Right lobe of liver (tissue), 6 donors: ENCODE results near the gene EML4. TPM values are rescaled to one million over a fixed set of nuclear protein-coding genes. Genes with fewer than 3 reads are reported as not detected.

Experiments
- ATAC-seq, 4 donors: fragments of 200-7000 bp; cut with Tn5 transposase; one replicate each; pipeline ENCODE4 v1.9.1; 2020; ENCODE audit warnings: mild to moderate bottlenecking in 4 of 4, moderate library complexity in 4 of 4
- DNase-seq, 3 donors: peaks; one replicate each; pipeline ENCODE4 v3.0.0-alpha.2; 2020
- H3K27ac ChIP-seq, 3 donors: fragments of 200-600 bp; one replicate each; pipeline ENCODE4 v1.8.0; 2022
- H3K27me3 ChIP-seq, 2 donors: fragments of 200-600 bp; one replicate each; pipeline ENCODE4 v1.8.0; 2022
- H3K36me3 ChIP-seq, 4 donors: fragments of 200-600 bp; sonication (generic) in 1 of 4; one replicate each; pipeline versions ENCODE4 v1.5.1 to v1.8.0; 2017 to 2022; ENCODE audit warnings: control low read depth in 1 of 4
- H3K4me1 ChIP-seq, 4 donors: fragments of 200-600 bp; sonication (generic) in 1 of 4; one replicate each; pipeline versions ENCODE4 v1.5.1 to v1.8.0; 2017 to 2022; ENCODE audit warnings: control low read depth in 1 of 4
- H3K4me3 ChIP-seq, 3 donors: fragments of 200-600 bp; one replicate each; pipeline ENCODE4 v1.8.0; 2022
- H3K9me3 ChIP-seq, 4 donors: fragments of 200-600 bp; sonication (generic) in 1 of 4; one replicate each; pipeline versions ENCODE4 v1.5.1 to v1.8.0; 2017 to 2022; ENCODE audit warnings: control low read depth in 1 of 4
- POLR2A ChIP-seq: fragments of 450-650 bp; IDR thresholded peaks from one replicate; pipeline ENCODE4 v1.6.1; 2017; ENCODE audit warnings: antibody characterized with exemption, mild to moderate bottlenecking
- WGBS: methylation state at CpG from one replicate; pipeline ENCODE4 v1.1.6; 2018; ENCODE audit warnings: low coverage, low lambda C conversion rate; ENCODE audit not compliant: insufficient coverage; ENCODE audit errors: missing lambda C conversion rate; 5-methylcytosine and 5-hydroxymethylcytosine counted together
- intact Hi-C, 2 donors: fragments of 100-400 bp; cut with DNase I; formaldehyde crosslinking; loops; one replicate each; pipeline versions ENCODE4 v1.11.2 to v1.14.1; 2022
- total RNA-seq, 6 experiments: library from RNA; depleted of rRNA in 2 of 6; stranded (reverse); fragments of >200 nt in 2 of 6; fragmentation: NEBNext Ultra II Directional in 3 of 6; extraction: Animal tissue kit (Norgen Biotek cat#: 25700) in 3 of 6; gene quantifications; one replicate each; pipeline versions ENCODE4 v1.1.0 to v1.2.4, GENCODE V29; 2016 to 2023
- TF ChIP-seq, protein P1 (sequence below), 4 donors: fragments of 200-600 bp in 3 of 4; fragments of 450-650 bp in 1 of 4; IDR thresholded peaks; one replicate each; pipeline versions ENCODE4 v1.5.1 to v1.8.0; 2016 to 2022; ENCODE audit warnings: antibody characterized with exemption in 4 of 4, mild to moderate bottlenecking in 2 of 4
- donor health status: DM: no; HTN: yes; CAD: no.
- donor health status: DM: no; HTN: no; CAD: no.
- donor health status: DM: no; HTN: no; CAD: no.
- donor health status: DM: no; HTN: yes; CAD: no.
- donor health status: DM: no; HTN: yes; CAD: no.

The EML4 gene
- total RNA-seq, 6 experiments from 2014 or later, result 28.3 to 55.7 (median 36.7) TPM

DNA sequence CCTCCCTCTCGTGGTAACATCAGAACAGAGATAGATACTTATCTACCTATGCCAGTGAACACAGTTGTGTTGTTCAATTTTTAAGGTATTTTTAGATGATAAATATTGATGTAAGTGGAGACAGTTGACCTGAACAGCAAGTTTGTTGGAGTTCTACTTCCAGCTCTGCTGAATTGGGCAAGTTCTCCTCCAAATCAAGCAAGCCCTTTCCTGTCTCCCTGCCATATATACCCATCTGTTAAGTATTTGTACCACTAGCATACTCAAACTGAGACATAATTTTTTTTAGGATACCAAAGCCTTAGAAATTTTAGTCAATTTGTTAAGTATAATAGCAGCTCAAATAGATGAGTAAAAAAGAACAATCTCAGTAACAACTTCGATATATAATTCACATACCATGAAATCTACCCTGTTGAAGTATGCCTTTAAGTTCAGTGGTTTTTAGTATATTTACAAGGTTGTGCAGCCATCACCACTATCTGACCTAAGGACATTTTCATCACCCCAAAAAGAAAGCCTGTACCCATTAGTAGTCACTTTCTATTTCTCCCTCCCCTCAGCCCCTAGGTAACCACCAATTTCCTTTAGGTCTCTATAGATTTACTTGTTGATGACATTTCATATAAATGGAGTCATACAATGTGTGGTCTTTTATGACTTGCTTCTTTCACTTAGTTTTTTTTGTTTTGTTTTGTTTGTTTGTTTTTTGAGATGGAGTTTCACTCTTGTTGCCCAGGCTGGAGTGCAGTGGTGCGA is 130.0 kb downstream of the EML4 start:
- intact Hi-C loops, result no loop called here
- TF ChIP-seq, protein P1, sequence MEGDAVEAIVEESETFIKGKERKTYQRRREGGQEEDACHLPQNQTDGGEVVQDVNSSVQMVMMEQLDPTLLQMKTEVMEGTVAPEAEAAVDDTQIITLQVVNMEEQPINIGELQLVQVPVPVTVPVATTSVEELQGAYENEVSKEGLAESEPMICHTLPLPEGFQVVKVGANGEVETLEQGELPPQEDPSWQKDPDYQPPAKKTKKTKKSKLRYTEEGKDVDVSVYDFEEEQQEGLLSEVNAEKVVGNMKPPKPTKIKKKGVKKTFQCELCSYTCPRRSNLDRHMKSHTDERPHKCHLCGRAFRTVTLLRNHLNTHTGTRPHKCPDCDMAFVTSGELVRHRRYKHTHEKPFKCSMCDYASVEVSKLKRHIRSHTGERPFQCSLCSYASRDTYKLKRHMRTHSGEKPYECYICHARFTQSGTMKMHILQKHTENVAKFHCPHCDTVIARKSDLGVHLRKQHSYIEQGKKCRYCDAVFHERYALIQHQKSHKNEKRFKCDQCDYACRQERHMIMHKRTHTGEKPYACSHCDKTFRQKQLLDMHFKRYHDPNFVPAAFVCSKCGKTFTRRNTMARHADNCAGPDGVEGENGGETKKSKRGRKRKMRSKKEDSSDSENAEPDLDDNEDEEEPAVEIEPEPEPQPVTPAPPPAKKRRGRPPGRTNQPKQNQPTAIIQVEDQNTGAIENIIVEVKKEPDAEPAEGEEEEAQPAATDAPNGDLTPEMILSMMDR (IDR thresholded peaks at IDR 0.05), result no peak
- no peak for TF ChIP-seq POLR2A
- DNase-seq, result no peak
- H3K9me3 ChIP-seq, result no peaks in the 10 kb centered on the region
- no peak for ATAC-seq
- H3K4me1 ChIP-seq, result no peaks in the 10 kb centered on the region
- no peak overlapping the region for H3K27ac ChIP-seq
- H3K36me3 ChIP-seq, result peaks cover 0 to 42% (median 20%) of the 10 kb centered on the region in 4 donors
- H3K4me3 ChIP-seq, result no peak overlapping the region
- no peaks in the 10 kb centered on the region for H3K27me3 ChIP-seq
- 98% methylated on average over 3 of the region's 3 CpGs for WGBS

DNA sequence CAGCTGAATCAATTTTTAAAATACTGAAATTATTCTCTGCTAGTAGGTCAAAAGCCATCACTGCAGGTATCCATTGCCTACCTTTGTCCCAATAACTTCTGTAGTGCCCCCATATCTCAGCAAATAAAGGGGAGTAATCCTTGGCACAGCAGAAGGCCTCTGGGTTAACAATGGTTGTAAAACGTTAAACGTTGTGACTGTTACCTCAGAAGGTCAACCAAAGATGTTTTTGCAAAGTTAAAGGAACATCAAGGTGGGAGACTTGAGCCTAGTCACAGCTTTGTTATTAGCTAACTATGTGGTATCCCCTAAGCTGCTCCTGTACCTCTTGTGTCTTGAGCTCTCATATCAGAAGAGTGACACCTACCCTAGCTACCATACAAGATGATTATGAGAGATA is 131.4 kb downstream of the EML4 start:
- no peaks in the 10 kb centered on the region for H3K4me1 ChIP-seq
- H3K36me3 ChIP-seq, result peaks cover 0 to 33% (median 22%) of the 10 kb centered on the region in 4 donors
- intact Hi-C loops, result no loop called here
- H3K9me3 ChIP-seq, result no peaks in the 10 kb centered on the region
- no peaks in the 10 kb centered on the region for H3K27me3 ChIP-seq
- H3K4me3 ChIP-seq, result no peak overlapping the region
- DNase-seq, result no peak
- no peak overlapping the region for H3K27ac ChIP-seq
- TF ChIP-seq POLR2A, result no peak
- TF ChIP-seq, protein P1 (IDR thresholded peaks at IDR 0.05), result no peak
- 21% methylated on average over 2 of the region's 2 CpGs for WGBS
- no peak for ATAC-seq

DNA sequence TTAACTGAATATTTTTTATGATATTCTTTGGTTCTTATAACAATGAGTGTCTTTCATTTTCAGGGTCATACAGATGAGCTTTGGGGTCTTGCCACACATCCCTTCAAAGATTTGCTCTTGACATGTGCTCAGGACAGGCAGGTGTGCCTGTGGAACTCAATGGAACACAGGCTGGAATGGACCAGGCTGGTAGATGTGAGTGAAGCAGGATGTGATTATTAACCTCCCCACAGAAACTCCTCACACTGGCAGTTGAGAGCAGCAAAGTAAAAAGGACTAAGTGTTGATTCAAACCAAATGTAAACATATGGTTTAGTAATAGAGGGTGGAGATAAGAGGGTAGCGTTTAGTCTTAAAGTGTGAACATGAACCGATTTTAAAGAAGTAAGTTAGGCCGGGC is 134.1 kb downstream of the EML4 start:
- ATAC-seq (no peak), DNase-seq (no peak)
- intact Hi-C loops, result no loop called here
- no peaks in the 10 kb centered on the region for H3K4me1 ChIP-seq
- no peaks in the 10 kb centered on the region for H3K27me3 ChIP-seq
- no peak for TF ChIP-seq POLR2A
- TF ChIP-seq, protein P1 (IDR thresholded peaks at IDR 0.05), result no peak
- 56% methylated on average over 3 of the region's 3 CpGs for WGBS
- no peak overlapping the region for H3K27ac ChIP-seq
- no peaks in the 10 kb centered on the region for H3K9me3 ChIP-seq
- no peak overlapping the region for H3K4me3 ChIP-seq
- peaks cover 0 to 32% (median 18%) of the 10 kb centered on the region in 4 donors for H3K36me3 ChIP-seq

DNA sequence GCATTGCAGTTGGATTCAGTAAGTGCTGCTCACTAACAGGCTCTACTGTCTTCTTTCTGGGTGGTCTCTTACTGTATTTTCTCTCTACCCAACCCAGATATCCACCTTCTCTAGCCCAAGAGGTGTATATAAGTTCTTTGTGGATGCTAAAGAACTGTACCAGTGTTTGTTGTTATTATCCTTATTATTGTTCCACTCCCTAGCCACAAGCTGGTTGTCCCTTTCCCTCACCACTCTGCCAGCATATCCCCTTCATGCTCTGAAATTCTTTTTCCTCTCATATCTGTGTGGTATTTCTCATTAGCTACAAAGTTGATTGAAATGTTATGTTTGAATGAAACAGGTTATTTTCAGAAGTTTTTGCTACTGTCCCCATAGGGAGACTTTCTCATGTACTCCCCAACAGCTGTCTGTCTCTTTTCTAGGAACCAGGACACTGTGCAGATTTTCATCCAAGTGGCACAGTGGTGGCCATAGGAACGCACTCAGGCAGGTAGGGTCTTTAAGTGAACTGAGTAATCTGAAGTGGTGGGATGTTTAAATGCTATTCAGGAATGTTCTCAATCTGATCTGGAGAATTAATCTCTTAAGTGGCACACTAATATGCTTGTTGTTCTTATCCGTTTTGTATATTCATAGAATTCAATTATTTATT is 135.0 kb downstream of the EML4 start:
- H3K27ac ChIP-seq, result no peak overlapping the region
- no peaks in the 10 kb centered on the region for H3K9me3 ChIP-seq
- no peak for ATAC-seq
- 92% methylated on average over 2 of the region's 2 CpGs for WGBS
- intact Hi-C loops, result no loop called here
- no peak for DNase-seq
- H3K36me3 ChIP-seq, result peaks cover 0 to 27% (median 18%) of the 10 kb centered on the region in 4 donors
- H3K4me1 ChIP-seq, result no peaks in the 10 kb centered on the region
- no peak overlapping the region for H3K4me3 ChIP-seq
- H3K27me3 ChIP-seq, result no peaks in the 10 kb centered on the region
- TF ChIP-seq, protein P1 (IDR thresholded peaks at IDR 0.05), result no peak
- no peak for TF ChIP-seq POLR2A
